Activated T-helper 17 cell treated with anti-CD3 and anti-CD28 coated beads, Interleukin-2, amount 50 U/mL, for 72 hours (primary cell): ENCODE measurements around the gene ASB18. TPM values are rescaled to one million over a fixed set of nuclear protein-coding genes. Genes with fewer than 3 reads are reported as not detected.

Source experiments
- ATAC-seq: fragments of 150-1000 bp; cut with Tn5 transposase; replicated peaks from 2 replicates; pipeline ENCODE4 v1.10.0; 2021; ENCODE audit warnings: mild to moderate bottlenecking, moderate library complexity
- H3K27ac Mint-ChIP-seq: one replicate; pipeline ENCODE4 v1.8.0; 2022; ENCODE audit warnings: mixed read lengths
- H3K27me3 Mint-ChIP-seq: one replicate; pipeline ENCODE4 v1.8.0; 2022; ENCODE audit warnings: mixed read lengths
- H3K36me3 Mint-ChIP-seq: one replicate; pipeline ENCODE4 v1.8.0; 2022; ENCODE audit warnings: low read depth, mild to moderate bottlenecking, mixed read lengths
- H3K4me1 Mint-ChIP-seq: one replicate; pipeline ENCODE4 v1.8.0; 2022; ENCODE audit warnings: mixed read lengths
- H3K4me3 Mint-ChIP-seq: one replicate; pipeline ENCODE4 v1.8.0; 2022; ENCODE audit warnings: mild to moderate bottlenecking, mixed read lengths
- H3K9me3 Mint-ChIP-seq: one replicate; pipeline ENCODE4 v1.8.0; 2022; ENCODE audit warnings: mixed read lengths
- total RNA-seq, 2 donors: library from RNA; stranded (reverse); gene quantifications; one replicate each; pipeline ENCODE4 v1.2.3, GENCODE V29; 2022

ASB18 gene
- total RNA-seq, 2 donors from 2014 or later = not detected

DNA sequence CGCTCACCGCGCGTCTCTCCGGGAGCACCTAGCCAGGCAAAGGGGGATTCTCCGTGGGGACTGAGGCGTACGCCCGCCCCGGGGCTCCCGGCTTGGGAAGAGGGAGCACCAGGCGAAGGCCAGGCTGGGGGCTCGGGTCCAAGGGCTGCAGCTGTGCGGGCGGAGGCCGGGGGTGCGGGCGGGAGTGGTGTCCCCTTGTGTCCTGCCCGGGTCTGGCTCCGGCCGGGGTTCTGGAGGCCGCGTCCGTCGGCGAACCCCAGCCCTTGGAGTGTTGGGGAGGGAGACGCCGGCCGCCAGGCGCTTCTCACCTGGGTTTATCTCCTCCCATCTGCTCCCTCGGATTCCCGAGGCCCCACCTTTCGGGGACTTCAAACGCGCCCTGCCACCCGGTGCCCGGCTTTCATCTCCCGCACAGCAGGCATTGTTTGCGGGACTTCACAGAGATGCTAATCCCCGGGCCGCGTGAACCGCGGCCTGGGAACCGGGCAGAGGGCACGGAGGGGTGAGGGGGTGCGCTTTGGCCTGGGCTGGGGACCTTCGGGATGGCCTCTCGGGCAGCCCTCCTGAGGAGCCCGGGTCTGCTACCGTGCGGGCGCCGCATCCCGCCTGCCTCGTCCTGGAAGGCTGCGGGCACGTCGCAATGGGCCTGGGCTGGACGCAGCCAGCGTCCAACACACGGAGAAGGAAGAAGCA is 91.0 kb downstream of the ASB18 start:
- ATAC-seq = no peak
- Mint-ChIP-seq H3K27ac (no peak overlapping the region), H3K4me1 (no peaks in the 10 kb centered on the region), H3K36me3 (no peaks in the 10 kb centered on the region), H3K9me3 (no peaks in the 10 kb centered on the region), H3K27me3 (peaks cover 57% of the 10 kb centered on the region), H3K4me3 (no peak overlapping the region)

GRCh38 chr2:236172255-236173035 is 91.8 kb downstream of the ASB18 start:
- H3K36me3 Mint-ChIP-seq = no peaks in the 10 kb centered on the region
- H3K9me3 Mint-ChIP-seq = no peaks in the 10 kb centered on the region
- H3K4me3 Mint-ChIP-seq = no peak overlapping the region

GRCh38 chr2:236171680-236172254 is 92.4 kb downstream of the ASB18 start:
- H3K9me3 Mint-ChIP-seq = no peaks in the 10 kb centered on the region
- no peak overlapping the region for H3K27ac Mint-ChIP-seq
- no peak for ATAC-seq
- H3K4me1 Mint-ChIP-seq = no peaks in the 10 kb centered on the region
- H3K36me3 Mint-ChIP-seq = no peaks in the 10 kb centered on the region
- H3K27me3 Mint-ChIP-seq = peaks cover 58% of the 10 kb centered on the region
- no peak overlapping the region for H3K4me3 Mint-ChIP-seq

More at GRCh38 chr2:236172255-236173035, 91.8 kb downstream of the ASB18 start:
- ATAC-seq = no peak
- Mint-ChIP-seq H3K4me1 (no peaks in the 10 kb centered on the region), H3K27me3 (peaks cover 57% of the 10 kb centered on the region), H3K27ac (no peak overlapping the region)

GRCh38 chr2:236171181-236171679 is 93.0 kb downstream of the ASB18 start:
- no peaks in the 10 kb centered on the region for H3K4me1 Mint-ChIP-seq
- no peaks in the 10 kb centered on the region for H3K9me3 Mint-ChIP-seq
- no peak overlapping the region for H3K27ac Mint-ChIP-seq
- H3K4me3 Mint-ChIP-seq = no peak overlapping the region
- no peaks in the 10 kb centered on the region for H3K36me3 Mint-ChIP-seq
- no peak for ATAC-seq
- H3K27me3 Mint-ChIP-seq = peaks cover 60% of the 10 kb centered on the region

- no peak for ATAC-seq
- Mint-ChIP-seq H3K4me1 (no peaks in the 10 kb centered on the region), H3K36me3 (no peaks in the 10 kb centered on the region), H3K9me3 (no peaks in the 10 kb centered on the region), H3K4me3 (no peak overlapping the region), H3K27me3 (peaks cover 60% of the 10 kb centered on the region), H3K27ac (no peak overlapping the region)
Measured at GRCh38 chr2:236170590-236171165, 93.5 kb downstream of the ASB18 start.

- H3K4me3 Mint-ChIP-seq = no peak overlapping the region
- H3K27ac Mint-ChIP-seq = no peak overlapping the region
Measured at GRCh38 chr2:236169741-236170589, 94.2 kb downstream of the ASB18 start.

GRCh38 chr2:236169151-236169721 is 95.0 kb downstream of the ASB18 start:
- no peak for ATAC-seq
- Mint-ChIP-seq H3K4me1 (no peaks in the 10 kb centered on the region), H3K27ac (no peak overlapping the region), H3K4me3 (no peak overlapping the region), H3K9me3 (no peaks in the 10 kb centered on the region), H3K36me3 (no peaks in the 10 kb centered on the region), H3K27me3 (peaks cover 58% of the 10 kb centered on the region)

More at GRCh38 chr2:236169741-236170589, 94.2 kb downstream of the ASB18 start:
- no peak for ATAC-seq
- Mint-ChIP-seq H3K36me3 (no peaks in the 10 kb centered on the region), H3K9me3 (no peaks in the 10 kb centered on the region), H3K4me1 (no peaks in the 10 kb centered on the region), H3K27me3 (peaks cover 61% of the 10 kb centered on the region)

- Mint-ChIP-seq H3K4me1 (no peaks in the 10 kb centered on the region), H3K27ac (no peak within 1 kb of the TSS), H3K4me3 (no peak within 1 kb of the TSS), H3K36me3 (no peaks in the 10 kb centered on the region), H3K27me3 (peaks cover 52% of the 10 kb centered on the region), H3K9me3 (no peaks in the 10 kb centered on the region)
- no peak for ATAC-seq
Measured at GRCh38 chr2:236168110-236169080, 95.8 kb downstream of the ASB18 start, which contains the start of gene GBX2. TSS of gene GBX2 (minus strand) at chr2:236168386. CDS start at chr2:236167971, 415 bp downstream.

DNA sequence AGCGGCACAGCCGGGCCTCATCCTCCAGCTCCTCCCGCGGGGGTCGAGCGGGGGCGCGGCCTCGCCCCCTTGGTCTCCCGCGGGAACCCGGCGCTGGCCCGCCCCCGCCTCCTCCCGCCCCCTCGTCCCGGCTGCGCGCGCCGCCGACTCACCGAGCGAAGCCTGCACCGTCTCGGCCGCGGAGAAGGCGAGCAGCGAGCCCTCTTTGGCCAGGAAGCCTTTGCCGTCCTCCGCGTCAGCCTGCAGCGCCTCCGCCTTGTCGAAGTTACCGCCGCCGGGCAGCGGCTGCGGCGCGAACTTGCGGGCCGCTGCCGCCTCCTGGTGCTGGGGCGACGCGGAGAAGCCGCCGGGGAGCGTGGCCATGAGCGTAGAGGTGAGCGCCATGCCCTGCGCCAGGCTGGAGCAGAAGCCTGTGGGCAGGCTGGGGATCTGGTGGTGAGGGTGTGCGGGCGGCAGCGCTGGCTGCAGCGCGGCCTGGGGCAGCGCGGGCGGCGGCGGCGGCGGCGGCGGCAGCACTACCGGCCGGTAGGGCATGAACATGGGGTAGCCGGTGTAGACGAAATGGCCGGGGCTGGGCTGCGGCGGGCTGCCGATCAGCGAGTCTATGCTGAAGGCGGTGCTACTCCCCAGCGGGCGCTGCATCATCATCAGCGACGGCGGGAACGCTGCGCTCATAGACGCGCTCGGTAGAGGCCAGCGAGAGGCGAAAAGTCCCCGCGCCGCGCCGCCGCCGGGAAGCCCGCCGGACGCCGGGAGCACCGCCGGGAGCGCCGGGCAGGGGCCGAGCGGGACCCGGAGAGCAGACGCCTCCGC is 96.7 kb downstream of the ASB18 start:
- H3K27ac Mint-ChIP-seq = no peak overlapping the region
- H3K27me3 Mint-ChIP-seq = peaks cover 55% of the 10 kb centered on the region
- no peaks in the 10 kb centered on the region for H3K36me3 Mint-ChIP-seq
- ATAC-seq = no peak
- H3K4me3 Mint-ChIP-seq = no peak overlapping the region
- H3K4me1 Mint-ChIP-seq = no peaks in the 10 kb centered on the region
- no peaks in the 10 kb centered on the region for H3K9me3 Mint-ChIP-seq

DNA sequence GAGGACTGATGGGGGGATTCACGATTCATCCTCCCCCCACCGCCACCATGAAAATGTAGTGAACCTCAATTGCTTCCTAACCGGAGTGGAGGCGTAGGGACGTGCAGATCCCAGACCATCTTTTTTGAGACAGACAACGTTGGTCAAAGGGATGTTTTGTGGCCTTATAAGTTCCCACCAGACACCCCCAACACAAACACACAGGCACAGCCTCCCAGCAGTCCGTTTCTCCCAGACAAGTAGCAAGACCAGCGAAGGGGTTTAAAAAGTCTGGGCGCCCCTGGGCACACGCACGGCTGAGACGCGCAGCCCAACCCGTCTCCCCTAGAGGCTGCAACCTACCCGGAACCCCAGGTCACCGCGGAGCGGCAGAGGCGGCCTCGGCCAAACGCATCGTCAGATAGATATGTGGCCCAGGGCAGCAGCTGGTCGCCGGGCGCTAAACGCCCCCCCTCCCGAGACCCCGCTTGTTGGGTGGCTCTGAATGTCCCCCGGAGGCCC is 97.4 kb downstream of the ASB18 start:
- ATAC-seq = no peak
- H3K4me3 Mint-ChIP-seq = peak overlapping the region; percentile 51
- H3K9me3 Mint-ChIP-seq = no peaks in the 10 kb centered on the region
- H3K4me1 Mint-ChIP-seq = no peaks in the 10 kb centered on the region
- H3K36me3 Mint-ChIP-seq = no peaks in the 10 kb centered on the region
- no peak overlapping the region for H3K27ac Mint-ChIP-seq
- peaks cover 55% of the 10 kb centered on the region for H3K27me3 Mint-ChIP-seq

DNA sequence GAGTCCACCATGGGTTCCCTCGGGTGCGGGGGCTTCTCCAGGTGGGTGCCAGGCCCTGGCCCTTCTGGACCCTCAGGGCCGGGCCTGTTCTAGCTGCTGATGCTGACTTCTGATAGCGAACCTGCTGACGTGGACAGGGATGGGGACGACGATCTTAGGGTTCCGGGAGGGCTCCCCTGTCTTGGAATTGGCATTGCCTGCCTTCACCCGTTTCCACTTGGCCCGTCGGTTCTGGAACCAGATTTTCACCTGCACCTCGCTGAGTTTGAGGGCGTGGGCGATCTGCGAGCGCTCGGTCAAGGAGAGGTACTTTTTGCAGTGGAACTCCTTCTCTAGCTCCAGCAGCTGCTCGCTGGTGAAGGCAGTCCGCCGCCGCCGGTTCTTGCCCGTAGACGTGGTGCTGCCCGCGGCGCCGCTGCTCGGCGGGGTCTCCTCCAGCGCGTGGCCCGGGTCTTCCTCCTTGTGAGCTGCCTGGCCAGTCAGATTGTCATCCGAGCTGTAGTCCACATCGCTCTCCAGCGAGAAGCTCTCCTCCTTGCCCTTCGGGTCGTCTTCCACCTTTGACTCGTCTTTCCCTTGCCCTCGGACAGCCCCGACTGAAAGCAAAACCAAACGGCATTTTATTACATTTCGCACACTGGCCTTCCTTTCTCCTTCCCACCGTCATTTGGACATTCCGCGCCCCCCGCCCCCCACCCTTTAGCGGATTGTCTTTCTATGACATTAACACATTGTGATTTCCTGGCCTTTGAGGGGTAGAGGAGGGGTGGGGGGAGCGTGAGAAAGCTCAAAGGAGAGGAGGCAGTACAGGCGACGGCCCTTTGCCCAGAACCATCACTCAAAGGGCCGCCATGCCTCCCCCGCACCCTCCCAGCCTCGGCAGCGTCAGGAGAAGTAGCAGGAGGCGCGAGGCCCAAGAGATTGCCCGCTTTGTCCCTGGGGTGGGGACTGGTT is 98.1 kb downstream of the ASB18 start:
- no peaks in the 10 kb centered on the region for H3K4me1 Mint-ChIP-seq
- peak overlapping the region; percentile 51 for H3K4me3 Mint-ChIP-seq
- H3K36me3 Mint-ChIP-seq = no peaks in the 10 kb centered on the region
- H3K27me3 Mint-ChIP-seq = peaks cover 57% of the 10 kb centered on the region
- no peaks in the 10 kb centered on the region for H3K9me3 Mint-ChIP-seq
- H3K27ac Mint-ChIP-seq = no peak overlapping the region
- ATAC-seq = no peak
